Right lobe of liver (tissue), 6 donors: Measurements from ENCODE around the gene ARIH2. TPM values are rescaled to one million over a fixed set of nuclear protein-coding genes. Genes with fewer than 3 reads are reported as not detected.

ENCODE experiments used
- ATAC-seq, 4 donors: fragments of 200-7000 bp; cut with Tn5 transposase; one replicate each; pipeline ENCODE4 v1.9.1; 2020; ENCODE audit warnings: mild to moderate bottlenecking in 4 of 4, moderate library complexity in 4 of 4
- DNase-seq, 3 donors: peaks; one replicate each; pipeline ENCODE4 v3.0.0-alpha.2; 2020
- H3K27ac ChIP-seq, 3 donors: fragments of 200-600 bp; one replicate each; pipeline ENCODE4 v1.8.0; 2022
- H3K27me3 ChIP-seq, 2 donors: fragments of 200-600 bp; one replicate each; pipeline ENCODE4 v1.8.0; 2022
- H3K36me3 ChIP-seq, 4 donors: fragments of 200-600 bp; sonication (generic) in 1 of 4; one replicate each; pipeline versions ENCODE4 v1.5.1 to v1.8.0; 2017 to 2022; ENCODE audit warnings: control low read depth in 1 of 4
- H3K4me1 ChIP-seq, 4 donors: fragments of 200-600 bp; sonication (generic) in 1 of 4; one replicate each; pipeline versions ENCODE4 v1.5.1 to v1.8.0; 2017 to 2022; ENCODE audit warnings: control low read depth in 1 of 4
- H3K4me3 ChIP-seq, 3 donors: fragments of 200-600 bp; one replicate each; pipeline ENCODE4 v1.8.0; 2022
- H3K9me3 ChIP-seq, 4 donors: fragments of 200-600 bp; sonication (generic) in 1 of 4; one replicate each; pipeline versions ENCODE4 v1.5.1 to v1.8.0; 2017 to 2022; ENCODE audit warnings: control low read depth in 1 of 4
- POLR2A ChIP-seq: fragments of 450-650 bp; IDR thresholded peaks from one replicate; pipeline ENCODE4 v1.6.1; 2017; ENCODE audit warnings: antibody characterized with exemption, mild to moderate bottlenecking
- WGBS: methylation state at CpG from one replicate; pipeline ENCODE4 v1.1.6; 2018; ENCODE audit warnings: low coverage, low lambda C conversion rate; ENCODE audit not compliant: insufficient coverage; ENCODE audit errors: missing lambda C conversion rate; 5-methylcytosine and 5-hydroxymethylcytosine counted together
- intact Hi-C, 2 donors: fragments of 100-400 bp; cut with DNase I; formaldehyde crosslinking; loops; one replicate each; pipeline versions ENCODE4 v1.11.2 to v1.14.1; 2022
- total RNA-seq, 6 experiments: library from RNA; depleted of rRNA in 2 of 6; stranded (reverse); fragments of >200 nt in 2 of 6; fragmentation: NEBNext Ultra II Directional in 3 of 6; extraction: Animal tissue kit (Norgen Biotek cat#: 25700) in 3 of 6; gene quantifications; one replicate each; pipeline versions ENCODE4 v1.1.0 to v1.2.4, GENCODE V29; 2016 to 2023
- TF ChIP-seq, protein P1 (sequence below), 4 donors: fragments of 200-600 bp in 3 of 4; fragments of 450-650 bp in 1 of 4; IDR thresholded peaks; one replicate each; pipeline versions ENCODE4 v1.5.1 to v1.8.0; 2016 to 2022; ENCODE audit warnings: antibody characterized with exemption in 4 of 4, mild to moderate bottlenecking in 2 of 4
- donor health status: DM: no; HTN: yes; CAD: no.
- donor health status: DM: no; HTN: no; CAD: no.
- donor health status: DM: no; HTN: no; CAD: no.
- donor health status: DM: no; HTN: yes; CAD: no.
- donor health status: DM: no; HTN: yes; CAD: no.

The ARIH2 gene
- total RNA-seq, 6 experiments from 2014 or later = 34.4 to 44.9 (median 38.2) TPM

DNA sequence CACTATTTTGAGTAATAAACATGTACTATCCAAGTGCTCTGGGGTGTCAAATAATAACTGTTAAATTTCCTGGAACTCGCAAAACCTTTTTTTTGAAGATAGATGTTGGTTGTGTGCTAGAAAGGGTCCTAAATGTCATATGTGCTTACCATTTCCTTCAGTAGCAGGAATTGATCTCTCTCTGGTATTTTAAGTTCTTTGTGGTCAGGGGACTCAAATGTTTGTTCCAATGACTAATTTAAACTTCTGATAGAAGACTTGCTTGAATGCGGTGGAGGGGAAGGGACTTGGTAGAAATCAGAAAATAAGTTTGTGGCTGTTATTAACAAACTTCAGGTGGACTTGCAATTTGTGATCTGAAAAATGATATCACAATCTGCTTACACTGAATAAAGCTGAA lies 26.8 kb downstream of the ARIH2 start:
- intact Hi-C loops = no loop called here
- Histone ChIP-seq H3K9me3 (no peaks in the 10 kb centered on the region), H3K27me3 (no peaks in the 10 kb centered on the region), H3K36me3 (no peaks in the 10 kb centered on the region), H3K4me3 (no peak overlapping the region), H3K27ac (no peak overlapping the region), H3K4me1 (no peaks in the 10 kb centered on the region)
- DNase-seq (no peak), ATAC-seq (no peak)
- TF ChIP-seq POLR2A = no peak
- TF ChIP-seq, protein P1, sequence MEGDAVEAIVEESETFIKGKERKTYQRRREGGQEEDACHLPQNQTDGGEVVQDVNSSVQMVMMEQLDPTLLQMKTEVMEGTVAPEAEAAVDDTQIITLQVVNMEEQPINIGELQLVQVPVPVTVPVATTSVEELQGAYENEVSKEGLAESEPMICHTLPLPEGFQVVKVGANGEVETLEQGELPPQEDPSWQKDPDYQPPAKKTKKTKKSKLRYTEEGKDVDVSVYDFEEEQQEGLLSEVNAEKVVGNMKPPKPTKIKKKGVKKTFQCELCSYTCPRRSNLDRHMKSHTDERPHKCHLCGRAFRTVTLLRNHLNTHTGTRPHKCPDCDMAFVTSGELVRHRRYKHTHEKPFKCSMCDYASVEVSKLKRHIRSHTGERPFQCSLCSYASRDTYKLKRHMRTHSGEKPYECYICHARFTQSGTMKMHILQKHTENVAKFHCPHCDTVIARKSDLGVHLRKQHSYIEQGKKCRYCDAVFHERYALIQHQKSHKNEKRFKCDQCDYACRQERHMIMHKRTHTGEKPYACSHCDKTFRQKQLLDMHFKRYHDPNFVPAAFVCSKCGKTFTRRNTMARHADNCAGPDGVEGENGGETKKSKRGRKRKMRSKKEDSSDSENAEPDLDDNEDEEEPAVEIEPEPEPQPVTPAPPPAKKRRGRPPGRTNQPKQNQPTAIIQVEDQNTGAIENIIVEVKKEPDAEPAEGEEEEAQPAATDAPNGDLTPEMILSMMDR (IDR thresholded peaks at IDR 0.05) = no peak
- WGBS = 86% methylated on average over 2 of the region's 2 CpGs

DNA sequence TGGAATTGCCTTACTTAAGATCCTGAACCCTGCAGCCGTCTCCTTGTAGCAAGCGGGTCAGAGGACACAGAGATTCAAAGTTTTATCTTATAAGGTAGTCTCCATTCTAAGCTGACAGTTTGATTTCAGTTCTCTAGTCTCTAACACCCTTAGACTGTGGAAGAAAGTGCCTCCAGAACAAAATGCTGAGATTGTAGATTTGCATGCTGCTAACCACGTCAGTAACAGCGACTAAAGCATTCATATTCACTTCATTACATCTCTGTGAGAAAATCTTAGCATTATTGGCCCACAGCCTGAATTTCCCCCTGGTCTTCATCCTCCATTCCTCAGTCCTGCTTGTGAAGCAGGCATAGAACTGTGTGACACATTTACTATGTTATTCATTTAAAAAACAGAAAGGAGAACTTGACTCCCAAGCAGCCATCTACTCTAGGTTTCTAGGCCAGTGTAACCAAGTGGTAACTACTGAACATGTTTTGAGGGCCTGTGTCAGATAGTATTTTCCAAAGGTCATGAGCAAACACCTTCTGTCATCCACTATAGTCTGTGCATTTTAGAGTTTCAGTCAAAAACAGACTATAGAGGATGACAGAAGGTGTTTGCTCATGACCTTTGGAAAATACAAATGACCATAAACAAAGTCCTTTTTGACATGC lies 27.4 kb downstream of the ARIH2 start:
- intact Hi-C loops = no loop called here
- TF ChIP-seq, protein P1 (IDR thresholded peaks at IDR 0.05) = no peak
- no peak for TF ChIP-seq POLR2A
- Histone ChIP-seq H3K27ac (no peak overlapping the region), H3K4me1 (no peaks in the 10 kb centered on the region), H3K27me3 (no peaks in the 10 kb centered on the region), H3K9me3 (no peaks in the 10 kb centered on the region), H3K4me3 (no peak overlapping the region), H3K36me3 (no peaks in the 10 kb centered on the region)
- 80% methylated on average over 4 of the region's 4 CpGs for WGBS
- ATAC-seq = no peak
- no peak for DNase-seq

DNA sequence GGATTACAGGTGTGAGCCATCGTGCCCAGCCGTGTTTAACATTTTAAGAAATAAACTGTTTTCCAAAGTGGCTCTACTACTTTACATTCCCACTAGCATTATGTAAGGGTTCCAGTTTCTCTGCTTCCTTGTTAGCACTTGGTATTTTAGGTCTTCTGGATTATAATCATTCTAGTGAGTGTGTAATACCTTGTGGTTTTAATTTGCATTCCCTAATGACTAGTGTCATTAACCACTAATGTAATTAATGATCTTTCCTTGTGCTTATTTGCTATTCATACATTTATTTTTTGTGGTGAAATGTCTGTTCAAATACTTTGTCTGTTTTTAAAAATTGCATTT lies 30.7 kb downstream of the ARIH2 start:
- H3K36me3 ChIP-seq = peaks cover 0 to 10% (median 2%) of the 10 kb centered on the region in 4 donors
- no peak overlapping the region for H3K4me3 ChIP-seq
- no peaks in the 10 kb centered on the region for H3K27me3 ChIP-seq
- DNase-seq = no peak
- H3K9me3 ChIP-seq = no peaks in the 10 kb centered on the region
- 80% methylated on average over 1 of the region's 2 CpGs for WGBS
- intact Hi-C loops = no loop called here
- TF ChIP-seq POLR2A = no peak
- TF ChIP-seq, protein P1 (IDR thresholded peaks at IDR 0.05) = no peak
- no peak overlapping the region for H3K27ac ChIP-seq
- no peak for ATAC-seq
- no peaks in the 10 kb centered on the region for H3K4me1 ChIP-seq

DNA sequence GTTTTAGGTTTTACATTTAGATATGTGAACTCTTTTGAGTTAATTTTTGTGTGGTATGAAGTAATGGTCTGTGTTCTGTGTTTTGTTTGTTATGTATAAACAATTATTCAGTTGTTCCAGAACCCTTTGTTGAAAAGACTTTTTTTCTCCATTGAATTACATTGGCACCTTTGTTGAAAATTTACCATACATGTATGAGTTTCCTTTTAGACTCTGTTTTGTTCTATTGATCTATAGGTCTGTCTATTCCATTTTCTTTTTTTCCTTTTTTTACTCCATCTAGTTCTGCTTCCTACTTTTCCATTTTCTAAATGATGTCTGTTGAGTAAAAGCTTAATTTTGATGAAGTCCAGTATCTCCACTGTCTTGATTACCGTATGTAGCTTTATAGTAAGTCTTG lies 31.4 kb downstream of the ARIH2 start:
- TF ChIP-seq POLR2A = no peak
- TF ChIP-seq, protein P1 (IDR thresholded peaks at IDR 0.05) = no peak
- Histone ChIP-seq H3K4me3 (no peak overlapping the region), H3K27ac (no peak overlapping the region), H3K27me3 (no peaks in the 10 kb centered on the region), H3K4me1 (no peaks in the 10 kb centered on the region), H3K9me3 (no peaks in the 10 kb centered on the region), H3K36me3 (peaks cover 0 to 11% (median 2%) of the 10 kb centered on the region in 4 donors)
- 91% methylated on average over 1 of the region's 1 CpG for WGBS
- no peak for ATAC-seq
- intact Hi-C loops = no loop called here
- DNase-seq = no peak
